Breast epithelium (tissue), 4 donors: Measurements from ENCODE around the gene CAV2. TPM values are rescaled to one million over a fixed set of nuclear protein-coding genes. Genes with fewer than 3 reads are reported as not detected.

Experiments
- DNase-seq, 2 donors: peaks; one replicate each; pipeline ENCODE4 v3.0.0-alpha.2; 2019; ENCODE audit warnings: low spot score in 2 of 2
- H3K27ac ChIP-seq, 2 donors: fragments of 200-600 bp; sonication (generic) in 1 of 2; one replicate each; pipeline ENCODE4 v1.5.1; 2016 to 2019; ENCODE audit warnings: mild to moderate bottlenecking in 1 of 2
- H3K27me3 ChIP-seq, 2 donors: fragments of 200-600 bp; sonication (generic) in 1 of 2; one replicate each; pipeline versions ENCODE4 v1.5.1 to v1.6.0; 2017 to 2019; ENCODE audit warnings: control low read depth in 1 of 2, mild to moderate bottlenecking in 1 of 2
- H3K36me3 ChIP-seq: fragments of 200-600 bp; one replicate; pipeline ENCODE4 v1.5.1; 2019
- H3K4me1 ChIP-seq, 2 donors: fragments of 200-600 bp; sonication (generic); one replicate each; pipeline ENCODE4 v1.5.1; 2016 to 2019; ENCODE audit warnings: control low read depth in 1 of 2
- H3K4me3 ChIP-seq, 3 donors: fragments of 200-600 bp; sonication (generic); 1 replicate in 2 of 3; 2 replicates in 1 of 3; pipeline ENCODE4 v1.5.1; 2016 to 2019; ENCODE audit warnings: mild to moderate bottlenecking in 3 of 3, moderate library complexity in 2 of 3
- H3K9me3 ChIP-seq, 2 donors: fragments of 200-600 bp; sonication (generic) in 1 of 2; one replicate each; pipeline ENCODE4 v1.5.1; 2016 to 2019; ENCODE audit warnings: control low read depth in 1 of 2
- POLR2A ChIP-seq: fragments of 450-650 bp; IDR thresholded peaks from one replicate; pipeline ENCODE4 v1.6.1; 2016; ENCODE audit warnings: antibody characterized with exemption, mild to moderate bottlenecking, moderate library complexity
- POLR2AphosphoS5 ChIP-seq, 3 donors: sonication (generic); formaldehyde crosslinking; IDR thresholded peaks; one replicate each; pipeline ENCODE4 v1.6.1; 2017; ENCODE audit warnings: antibody characterized with exemption in 3 of 3
- intact Hi-C: fragments of 100-400 bp; cut with DNase I; formaldehyde crosslinking; loops from one replicate; pipeline ENCODE4 v1.15.1; 2023; ENCODE audit warnings: low total_unique reads
- total RNA-seq, 3 donors: library from RNA; depleted of rRNA; stranded (reverse); fragments of >200 nt; gene quantifications; one replicate each; pipeline ENCODE4 v1.1.0, GENCODE V29; 2016
- TF ChIP-seq, protein P1 (sequence below), 3 donors: fragments of 450-650 bp; IDR thresholded peaks; one replicate each; pipeline ENCODE4 v1.5.1; 2016 to 2017; ENCODE audit warnings: antibody characterized with exemption in 3 of 3, mild to moderate bottlenecking in 3 of 3, moderate library complexity in 3 of 3

Gene CAV2
- total RNA-seq, 3 donors from 2014 or later, result 63.3 to 311 (median 97.6) TPM

DNA sequence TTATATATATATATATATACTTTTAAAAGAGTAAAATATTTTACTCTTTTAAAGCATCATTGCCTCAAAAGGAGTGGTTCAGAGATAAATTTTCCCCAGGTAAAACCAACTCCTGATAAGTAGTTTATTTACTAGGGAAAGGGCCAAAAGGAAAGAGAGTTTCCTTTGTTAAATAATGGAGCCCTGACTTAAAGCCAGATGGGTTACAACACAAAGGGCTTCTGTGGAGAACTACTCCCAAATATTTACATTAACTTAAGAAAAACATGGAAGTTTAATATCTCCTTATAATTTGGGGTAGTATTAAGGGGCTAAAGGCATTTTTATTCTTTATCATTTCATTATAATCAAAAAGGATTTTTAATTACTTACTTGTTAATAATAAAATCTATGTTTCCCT, 16.8 kb downstream of the CAV2 start:
- no peak overlapping the region for H3K4me3 ChIP-seq
- H3K27ac ChIP-seq, result no peak overlapping the region
- H3K36me3 ChIP-seq, result no peaks in the 10 kb centered on the region
- H3K4me1 ChIP-seq, result no peaks in the 10 kb centered on the region
- no peaks in the 10 kb centered on the region for H3K27me3 ChIP-seq
- no peaks in the 10 kb centered on the region for H3K9me3 ChIP-seq
- intact Hi-C loops, result no loop called here
- TF ChIP-seq POLR2AphosphoS5 (IDR thresholded peaks at IDR 0.05) (no peak), POLR2A (no peak)
- TF ChIP-seq, protein P1, sequence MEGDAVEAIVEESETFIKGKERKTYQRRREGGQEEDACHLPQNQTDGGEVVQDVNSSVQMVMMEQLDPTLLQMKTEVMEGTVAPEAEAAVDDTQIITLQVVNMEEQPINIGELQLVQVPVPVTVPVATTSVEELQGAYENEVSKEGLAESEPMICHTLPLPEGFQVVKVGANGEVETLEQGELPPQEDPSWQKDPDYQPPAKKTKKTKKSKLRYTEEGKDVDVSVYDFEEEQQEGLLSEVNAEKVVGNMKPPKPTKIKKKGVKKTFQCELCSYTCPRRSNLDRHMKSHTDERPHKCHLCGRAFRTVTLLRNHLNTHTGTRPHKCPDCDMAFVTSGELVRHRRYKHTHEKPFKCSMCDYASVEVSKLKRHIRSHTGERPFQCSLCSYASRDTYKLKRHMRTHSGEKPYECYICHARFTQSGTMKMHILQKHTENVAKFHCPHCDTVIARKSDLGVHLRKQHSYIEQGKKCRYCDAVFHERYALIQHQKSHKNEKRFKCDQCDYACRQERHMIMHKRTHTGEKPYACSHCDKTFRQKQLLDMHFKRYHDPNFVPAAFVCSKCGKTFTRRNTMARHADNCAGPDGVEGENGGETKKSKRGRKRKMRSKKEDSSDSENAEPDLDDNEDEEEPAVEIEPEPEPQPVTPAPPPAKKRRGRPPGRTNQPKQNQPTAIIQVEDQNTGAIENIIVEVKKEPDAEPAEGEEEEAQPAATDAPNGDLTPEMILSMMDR (IDR thresholded peaks at IDR 0.05), result no peak
- no peak for DNase-seq

DNA sequence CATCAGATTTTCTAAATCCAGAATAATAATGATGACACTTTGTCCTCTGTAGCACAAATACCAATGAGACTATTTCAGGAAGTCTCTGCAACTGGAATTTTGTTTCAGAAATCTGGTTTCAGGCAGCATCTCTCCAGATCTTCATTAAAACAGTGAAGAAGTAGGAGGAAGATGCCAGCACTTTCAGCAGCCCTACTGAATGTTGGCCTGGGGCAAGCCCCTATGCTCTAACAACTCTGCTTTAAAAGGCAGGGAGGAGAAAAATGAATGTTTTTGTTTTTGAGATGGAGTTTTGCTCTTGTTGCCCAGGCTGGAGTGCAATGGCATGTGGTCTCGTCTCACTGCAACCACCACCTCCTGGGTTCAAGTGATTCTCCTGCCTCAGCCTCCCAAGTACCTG, 18.1 kb downstream of the CAV2 start:
- H3K4me1 ChIP-seq, result no peaks in the 10 kb centered on the region
- H3K36me3 ChIP-seq, result no peaks in the 10 kb centered on the region
- H3K27ac ChIP-seq, result no peak overlapping the region
- no peaks in the 10 kb centered on the region for H3K27me3 ChIP-seq
- no peak overlapping the region for H3K4me3 ChIP-seq
- no peaks in the 10 kb centered on the region for H3K9me3 ChIP-seq
- intact Hi-C loops, result no loop called here
- TF ChIP-seq, protein P1 (IDR thresholded peaks at IDR 0.05), result no peak
- no peak for TF ChIP-seq POLR2A
- TF ChIP-seq POLR2AphosphoS5 (IDR thresholded peaks at IDR 0.05), result no peak
- DNase-seq, result no peak

DNA sequence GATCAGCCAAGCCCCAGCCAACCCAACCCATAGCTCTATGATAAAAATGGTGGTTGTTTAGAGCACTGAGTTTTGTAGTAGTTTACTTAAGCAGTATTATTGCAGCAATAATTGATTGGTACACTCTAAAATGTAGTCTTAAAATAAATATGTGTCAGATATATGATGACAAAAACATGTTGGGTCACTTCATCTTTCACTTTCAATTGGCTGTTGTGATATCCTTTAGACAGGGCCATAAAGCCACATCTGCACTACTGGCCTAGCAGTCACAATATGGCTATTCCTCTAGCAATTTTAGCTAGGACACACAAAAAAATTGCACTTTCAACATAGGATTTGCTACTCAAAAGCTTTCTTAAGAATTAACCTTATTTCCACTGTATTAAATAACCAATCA, 19.4 kb downstream of the CAV2 start:
- no peak overlapping the region for H3K4me3 ChIP-seq
- no peaks in the 10 kb centered on the region for H3K36me3 ChIP-seq
- no peaks in the 10 kb centered on the region for H3K4me1 ChIP-seq
- no peaks in the 10 kb centered on the region for H3K27me3 ChIP-seq
- H3K27ac ChIP-seq, result no peak overlapping the region
- intact Hi-C loops, result no loop called here
- TF ChIP-seq, protein P1 (IDR thresholded peaks at IDR 0.05), result no peak
- TF ChIP-seq POLR2AphosphoS5 (IDR thresholded peaks at IDR 0.05) (no peak), POLR2A (no peak)
- no peaks in the 10 kb centered on the region for H3K9me3 ChIP-seq
- DNase-seq, result no peak

DNA sequence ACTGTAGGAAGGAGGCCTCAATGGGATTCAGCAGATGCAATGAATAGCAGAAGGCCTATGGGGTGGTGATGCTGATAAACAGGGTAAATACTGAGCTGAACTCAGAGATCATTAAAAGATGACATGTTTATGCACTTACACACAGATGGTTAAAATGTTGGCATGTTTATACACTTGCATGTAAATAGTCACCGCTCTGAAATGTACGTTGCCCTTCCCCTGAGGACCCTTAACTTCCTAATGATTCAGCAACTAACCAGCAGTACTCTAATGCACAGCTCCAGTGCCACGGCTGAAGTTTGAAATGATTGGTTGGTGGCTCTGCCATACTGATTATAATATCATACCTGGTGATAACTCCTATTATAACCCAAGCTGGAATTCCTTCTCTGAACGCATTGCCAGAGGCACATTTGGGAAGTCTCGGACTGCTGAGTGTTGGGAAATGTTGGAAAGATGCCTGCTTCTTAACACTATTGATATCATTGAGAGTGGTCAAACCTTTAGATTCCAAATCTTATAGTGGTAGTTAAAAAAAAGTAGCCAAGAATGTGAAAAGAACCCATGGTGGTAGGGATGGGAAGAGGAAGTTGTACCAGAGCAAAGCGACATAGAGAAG, 21.6 kb downstream of the CAV2 start:
- Histone ChIP-seq H3K36me3 (no peaks in the 10 kb centered on the region), H3K27ac (peak overlapping the region; percentile 48 to 77), H3K27me3 (no peaks in the 10 kb centered on the region), H3K9me3 (no peaks in the 10 kb centered on the region), H3K4me1 (no peaks in the 10 kb centered on the region), H3K4me3 (no peak overlapping the region)
- TF ChIP-seq POLR2A (no peak), POLR2AphosphoS5 (IDR thresholded peaks at IDR 0.05) (no peak)
- TF ChIP-seq, protein P1 (IDR thresholded peaks at IDR 0.05), result no peak
- intact Hi-C loops, result loop anchor here (5.0 to 10.0 kb wide), 2 partner anchors 64 to 169 kb away; no protein-coding TSS in a partner anchor
- DNase-seq, result no peak

DNA sequence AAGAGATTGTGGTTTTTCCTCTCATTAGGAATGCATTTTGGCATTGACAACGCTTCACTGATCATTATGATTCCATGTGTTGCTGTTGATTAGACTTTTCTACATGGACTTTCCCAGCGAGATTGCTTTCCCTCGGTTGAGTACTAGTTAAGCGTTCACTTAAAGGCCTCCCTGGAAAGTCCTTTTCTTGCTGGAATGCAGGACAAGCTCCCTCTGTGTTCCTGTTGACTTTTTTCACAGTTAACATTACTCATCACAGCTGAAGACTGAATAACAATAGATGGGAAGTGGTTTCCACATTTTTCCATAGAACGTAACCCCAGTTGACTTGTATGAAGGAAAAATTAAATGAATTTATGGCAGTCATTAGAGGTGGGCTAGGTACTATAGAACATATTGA, 22.7 kb downstream of the CAV2 start:
- Histone ChIP-seq H3K4me3 (no peak overlapping the region), H3K4me1 (no peaks in the 10 kb centered on the region), H3K27me3 (no peaks in the 10 kb centered on the region), H3K27ac (peak overlapping the region; percentile 48 to 77), H3K36me3 (no peaks in the 10 kb centered on the region), H3K9me3 (no peaks in the 10 kb centered on the region)
- peak in 1 of 3 donors; percentile 20 for TF ChIP-seq POLR2AphosphoS5 (IDR thresholded peaks at IDR 0.05)
- TF ChIP-seq, protein P1 (IDR thresholded peaks at IDR 0.05), result no peak
- DNase-seq, result no peak
- intact Hi-C loops, result loop anchor here (5.0 to 10.0 kb wide), 2 partner anchors 63 to 170 kb away; no protein-coding TSS in a partner anchor
